ENCODE measurements around the gene CDH12. TPM values are rescaled to one million over a fixed set of nuclear protein-coding genes. Genes with fewer than 3 reads are reported as not detected.

CDH12 gene
- total RNA-seq, 1 donor from 2014 or later = 0.26 TPM

DNA sequence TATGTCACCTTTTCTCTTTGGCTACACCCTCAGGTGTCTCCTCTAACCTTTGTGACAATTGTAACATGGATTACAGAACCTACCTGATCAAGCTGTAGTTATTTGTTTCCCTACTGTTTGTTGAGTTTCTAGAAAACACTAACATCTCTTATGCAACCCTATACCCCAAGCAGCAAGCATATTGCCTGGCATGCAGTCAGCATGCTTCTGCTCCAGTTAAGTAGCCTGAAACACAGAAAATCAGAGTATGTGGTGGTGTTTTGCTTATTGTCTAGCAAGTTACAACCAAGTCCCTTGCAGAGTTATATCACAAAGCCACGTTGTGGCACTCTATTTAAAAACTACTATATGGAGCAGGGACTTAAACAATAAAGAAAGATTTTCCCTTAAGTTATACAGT, 131.1 kb downstream of the CDH12 start:
- no peak for DNase-seq (ENCODE audit: low spot score)
- Mint-ChIP-seq H3K36me3 (ENCODE audit: low read depth, unreplicated experiment) (no peaks in the 10 kb centered on the region), H3K27me3 (ENCODE audit: unreplicated experiment) (no peaks in the 10 kb centered on the region), H3K27ac (ENCODE audit: unreplicated experiment) (no peak overlapping the region), H3K4me3 (ENCODE audit: unreplicated experiment) (no peak overlapping the region), H3K9me3 (ENCODE audit: unreplicated experiment) (no peaks in the 10 kb centered on the region), H3K4me1 (ENCODE audit: unreplicated experiment) (no peaks in the 10 kb centered on the region)
- TF ChIP-seq, protein P1, sequence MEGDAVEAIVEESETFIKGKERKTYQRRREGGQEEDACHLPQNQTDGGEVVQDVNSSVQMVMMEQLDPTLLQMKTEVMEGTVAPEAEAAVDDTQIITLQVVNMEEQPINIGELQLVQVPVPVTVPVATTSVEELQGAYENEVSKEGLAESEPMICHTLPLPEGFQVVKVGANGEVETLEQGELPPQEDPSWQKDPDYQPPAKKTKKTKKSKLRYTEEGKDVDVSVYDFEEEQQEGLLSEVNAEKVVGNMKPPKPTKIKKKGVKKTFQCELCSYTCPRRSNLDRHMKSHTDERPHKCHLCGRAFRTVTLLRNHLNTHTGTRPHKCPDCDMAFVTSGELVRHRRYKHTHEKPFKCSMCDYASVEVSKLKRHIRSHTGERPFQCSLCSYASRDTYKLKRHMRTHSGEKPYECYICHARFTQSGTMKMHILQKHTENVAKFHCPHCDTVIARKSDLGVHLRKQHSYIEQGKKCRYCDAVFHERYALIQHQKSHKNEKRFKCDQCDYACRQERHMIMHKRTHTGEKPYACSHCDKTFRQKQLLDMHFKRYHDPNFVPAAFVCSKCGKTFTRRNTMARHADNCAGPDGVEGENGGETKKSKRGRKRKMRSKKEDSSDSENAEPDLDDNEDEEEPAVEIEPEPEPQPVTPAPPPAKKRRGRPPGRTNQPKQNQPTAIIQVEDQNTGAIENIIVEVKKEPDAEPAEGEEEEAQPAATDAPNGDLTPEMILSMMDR (IDR thresholded peaks at IDR 0.05; ENCODE audit: unreplicated experiment) = no peak

DNA sequence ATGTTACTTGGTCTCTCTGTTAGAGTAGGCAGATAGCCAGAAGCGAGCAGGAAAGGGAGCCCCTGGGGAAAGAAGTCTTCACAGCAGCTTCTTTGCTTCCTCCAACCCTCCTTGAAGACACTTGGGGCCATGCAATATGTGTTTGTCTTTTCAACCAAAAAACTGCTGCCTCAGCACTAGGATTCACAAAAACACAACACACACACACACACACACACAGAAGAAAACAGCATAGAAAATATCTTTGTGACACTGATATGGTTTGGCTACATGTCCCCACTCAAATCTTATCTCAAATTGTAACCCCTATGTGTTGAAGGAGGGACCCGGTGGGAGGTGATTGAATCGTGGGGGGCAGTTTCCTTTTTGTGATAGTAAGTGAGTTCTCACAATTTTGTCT, 133.3 kb downstream of the CDH12 start:
- no peaks in the 10 kb centered on the region for H3K9me3 Mint-ChIP-seq (ENCODE audit: unreplicated experiment)
- H3K27me3 Mint-ChIP-seq (ENCODE audit: unreplicated experiment) = no peaks in the 10 kb centered on the region
- H3K27ac Mint-ChIP-seq (ENCODE audit: unreplicated experiment) = no peak overlapping the region

DNA sequence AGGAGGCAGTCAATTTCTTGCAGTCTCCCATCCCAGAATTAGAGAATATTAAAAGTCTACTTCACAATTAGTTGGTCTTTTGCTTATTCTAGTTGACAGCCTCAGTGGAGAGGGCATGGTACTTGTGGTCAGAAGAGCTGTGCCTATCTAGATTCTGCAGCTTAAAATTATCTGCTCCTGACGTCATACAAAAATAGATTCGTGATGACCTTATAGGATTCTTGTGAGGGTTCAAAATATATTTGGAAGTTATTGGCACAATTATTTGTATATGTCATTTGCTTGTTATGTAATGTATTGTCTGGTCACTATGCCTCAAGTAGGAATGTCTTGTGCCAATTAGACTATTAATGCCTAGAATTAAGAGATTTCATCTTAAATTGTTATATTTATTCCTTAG, 142.5 kb downstream of the CDH12 start:
- TF ChIP-seq, protein P1 (IDR thresholded peaks at IDR 0.05; ENCODE audit: unreplicated experiment) = no peak
- Mint-ChIP-seq H3K4me1 (ENCODE audit: unreplicated experiment) (no peaks in the 10 kb centered on the region), H3K27ac (ENCODE audit: unreplicated experiment) (no peak overlapping the region), H3K27me3 (ENCODE audit: unreplicated experiment) (no peaks in the 10 kb centered on the region), H3K4me3 (ENCODE audit: unreplicated experiment) (no peak overlapping the region), H3K9me3 (ENCODE audit: unreplicated experiment) (no peaks in the 10 kb centered on the region), H3K36me3 (ENCODE audit: low read depth, unreplicated experiment) (no peaks in the 10 kb centered on the region)
- DNase-seq (ENCODE audit: low spot score) = no peak

More for the DNA sequence above, 133.3 kb downstream of the CDH12 start:
- Mint-ChIP-seq H3K4me3 (ENCODE audit: unreplicated experiment) (no peak overlapping the region), H3K4me1 (ENCODE audit: unreplicated experiment) (no peaks in the 10 kb centered on the region), H3K36me3 (ENCODE audit: low read depth, unreplicated experiment) (no peaks in the 10 kb centered on the region)
- no peak for DNase-seq (ENCODE audit: low spot score)
- TF ChIP-seq, protein P1 (IDR thresholded peaks at IDR 0.05; ENCODE audit: unreplicated experiment) = no peak

DNA sequence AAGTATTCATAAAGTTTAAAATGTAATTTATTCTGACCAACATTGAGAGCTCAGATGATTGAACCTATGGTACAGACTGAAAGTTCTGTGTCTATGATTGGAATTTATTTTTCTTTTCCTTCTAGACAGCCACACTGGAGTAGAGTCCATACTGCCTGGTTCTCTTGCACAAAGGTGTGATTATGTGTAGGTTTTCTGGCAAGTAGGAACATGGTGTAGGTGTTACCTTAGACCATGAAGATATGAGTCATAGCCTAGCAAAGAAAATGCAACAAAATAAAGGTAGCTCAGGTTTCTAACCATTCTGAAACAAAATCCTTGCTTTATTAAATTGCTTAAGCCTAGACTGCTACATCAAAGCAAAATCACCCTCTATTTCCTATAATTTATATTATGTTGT, 143.4 kb downstream of the CDH12 start:
- TF ChIP-seq, protein P1 (IDR thresholded peaks at IDR 0.05; ENCODE audit: unreplicated experiment) = no peak
- no peak overlapping the region for H3K4me3 Mint-ChIP-seq (ENCODE audit: unreplicated experiment)
- H3K27me3 Mint-ChIP-seq (ENCODE audit: unreplicated experiment) = no peaks in the 10 kb centered on the region
- H3K4me1 Mint-ChIP-seq (ENCODE audit: unreplicated experiment) = no peaks in the 10 kb centered on the region
- no peak overlapping the region for H3K27ac Mint-ChIP-seq (ENCODE audit: unreplicated experiment)
- H3K36me3 Mint-ChIP-seq (ENCODE audit: low read depth, unreplicated experiment) = no peaks in the 10 kb centered on the region
- H3K9me3 Mint-ChIP-seq (ENCODE audit: unreplicated experiment) = no peaks in the 10 kb centered on the region
- DNase-seq (ENCODE audit: low spot score) = no peak

DNA sequence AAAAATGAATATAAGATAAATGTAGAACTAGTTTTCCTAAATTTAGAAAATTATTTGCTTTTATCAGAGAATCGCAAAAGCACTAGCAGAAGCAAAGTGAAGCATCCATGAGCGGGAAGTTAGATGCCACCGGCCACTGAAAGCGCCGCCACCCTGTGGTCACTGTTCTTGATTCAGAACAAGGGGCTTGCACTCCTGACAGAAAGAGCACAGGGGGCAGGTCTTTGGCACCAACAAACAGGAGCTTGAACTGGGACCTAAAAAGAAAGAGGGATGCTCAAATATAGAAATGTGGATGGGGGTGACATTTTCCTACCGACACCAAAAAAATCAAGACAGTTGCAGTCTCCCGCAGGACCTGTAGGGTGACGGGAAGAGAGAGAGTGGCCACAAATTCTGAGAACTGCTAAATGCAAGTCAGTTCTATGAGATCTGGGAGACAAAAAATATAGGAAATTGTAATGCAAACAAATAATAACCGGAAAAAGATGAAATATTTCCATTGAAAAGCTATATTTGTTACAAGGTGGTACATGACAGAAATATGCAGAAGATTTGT, 144.3 kb downstream of the CDH12 start:
- peak; percentile 15 for DNase-seq (ENCODE audit: low spot score)
- H3K27me3 Mint-ChIP-seq (ENCODE audit: unreplicated experiment) = no peaks in the 10 kb centered on the region
- TF ChIP-seq, protein P1 (IDR thresholded peaks at IDR 0.05; ENCODE audit: unreplicated experiment) = peak; percentile 47
- no peak overlapping the region for H3K27ac Mint-ChIP-seq (ENCODE audit: unreplicated experiment)
- H3K4me3 Mint-ChIP-seq (ENCODE audit: unreplicated experiment) = no peak overlapping the region
- H3K36me3 Mint-ChIP-seq (ENCODE audit: low read depth, unreplicated experiment) = no peaks in the 10 kb centered on the region
- H3K4me1 Mint-ChIP-seq (ENCODE audit: unreplicated experiment) = no peaks in the 10 kb centered on the region
- H3K9me3 Mint-ChIP-seq (ENCODE audit: unreplicated experiment) = no peaks in the 10 kb centered on the region

Data from endothelial cell (in vitro differentiated cells).